ENCODE measurements around the gene FGFRL1.

The FGFRL1 gene

DNA sequence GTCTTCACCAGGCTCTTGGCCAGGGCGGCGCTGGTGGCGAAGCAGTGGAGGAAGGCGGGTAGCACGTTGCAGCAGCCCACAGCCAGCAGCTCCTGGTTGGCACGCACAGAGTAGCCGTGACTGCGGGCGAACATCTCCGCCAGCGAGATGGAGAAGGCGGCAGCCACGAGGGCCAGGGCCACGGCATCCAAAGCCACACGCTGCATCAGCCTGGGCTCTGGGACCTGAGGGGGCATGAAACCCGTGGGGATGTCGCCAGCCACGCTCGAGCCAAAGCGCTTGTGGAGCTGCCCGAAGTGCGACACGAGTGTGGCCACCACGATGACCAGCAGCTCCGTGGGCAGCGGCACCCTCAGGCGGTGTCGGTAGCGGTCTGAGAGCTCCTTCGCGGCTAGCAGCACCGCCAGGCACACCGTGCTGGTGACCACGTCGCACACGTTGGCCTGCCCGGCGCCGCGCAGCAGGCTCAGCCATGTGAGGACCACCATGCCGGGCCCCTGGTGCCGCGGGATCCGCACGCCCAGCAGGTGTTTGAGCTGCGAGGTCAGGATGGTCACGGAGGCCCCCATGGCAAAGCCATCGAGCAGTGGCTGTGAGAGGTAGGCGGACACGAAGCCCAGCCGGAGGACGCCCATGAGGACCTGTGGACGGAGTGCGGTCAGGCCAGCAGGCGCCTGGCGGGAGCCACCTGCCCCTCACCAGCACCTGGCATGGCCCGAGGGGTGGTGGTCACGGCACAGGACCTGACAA, 21.5 kb upstream of the FGFRL1 start:
- no peak overlapping the region for H3K27ac ChIP-seq
- CTCF ChIA-PET: no interaction called here
- DNase-seq (ENCODE audit: low spot score): no peak
- TF ChIP-seq, protein P1, sequence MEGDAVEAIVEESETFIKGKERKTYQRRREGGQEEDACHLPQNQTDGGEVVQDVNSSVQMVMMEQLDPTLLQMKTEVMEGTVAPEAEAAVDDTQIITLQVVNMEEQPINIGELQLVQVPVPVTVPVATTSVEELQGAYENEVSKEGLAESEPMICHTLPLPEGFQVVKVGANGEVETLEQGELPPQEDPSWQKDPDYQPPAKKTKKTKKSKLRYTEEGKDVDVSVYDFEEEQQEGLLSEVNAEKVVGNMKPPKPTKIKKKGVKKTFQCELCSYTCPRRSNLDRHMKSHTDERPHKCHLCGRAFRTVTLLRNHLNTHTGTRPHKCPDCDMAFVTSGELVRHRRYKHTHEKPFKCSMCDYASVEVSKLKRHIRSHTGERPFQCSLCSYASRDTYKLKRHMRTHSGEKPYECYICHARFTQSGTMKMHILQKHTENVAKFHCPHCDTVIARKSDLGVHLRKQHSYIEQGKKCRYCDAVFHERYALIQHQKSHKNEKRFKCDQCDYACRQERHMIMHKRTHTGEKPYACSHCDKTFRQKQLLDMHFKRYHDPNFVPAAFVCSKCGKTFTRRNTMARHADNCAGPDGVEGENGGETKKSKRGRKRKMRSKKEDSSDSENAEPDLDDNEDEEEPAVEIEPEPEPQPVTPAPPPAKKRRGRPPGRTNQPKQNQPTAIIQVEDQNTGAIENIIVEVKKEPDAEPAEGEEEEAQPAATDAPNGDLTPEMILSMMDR (conservative IDR thresholded peaks at IDR 0.05; ENCODE audit: low read depth): no peak
- POLR2A ChIA-PET (ENCODE audit: low non-redundant PET): no interaction called here

DNA sequence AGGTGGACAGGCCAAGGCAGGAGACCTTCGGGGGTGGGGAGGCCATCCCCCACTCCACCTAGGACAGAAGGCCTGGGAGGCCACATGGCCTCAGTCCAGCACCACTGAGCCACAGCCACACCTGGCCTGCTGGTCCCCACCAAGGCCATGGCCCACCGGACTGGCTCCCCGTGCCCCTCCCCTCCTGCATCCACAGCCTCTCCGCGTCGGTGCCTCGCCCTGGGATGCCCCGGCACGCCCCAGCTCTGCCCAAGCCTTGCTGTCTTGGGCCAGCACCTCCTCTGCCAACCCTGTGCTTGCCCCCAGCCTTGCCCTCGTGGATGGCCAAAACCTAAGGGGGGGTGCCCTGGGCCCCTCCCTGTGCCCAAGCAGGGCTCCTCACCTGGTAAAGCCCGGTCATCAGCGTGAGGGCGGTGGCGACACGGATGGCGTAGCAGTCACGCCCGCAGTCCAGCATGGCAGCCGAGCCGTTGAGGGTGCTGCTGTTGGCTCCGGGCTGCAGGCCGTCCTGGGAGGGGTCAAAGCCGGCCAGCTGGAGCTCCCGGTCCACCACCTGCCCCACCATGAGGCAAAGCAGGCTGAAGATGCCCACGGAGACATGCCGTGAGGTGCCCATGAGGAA, 20.6 kb upstream of the FGFRL1 start:
- CTCF ChIA-PET: no interaction called here
- TF ChIP-seq, protein P1 (conservative IDR thresholded peaks at IDR 0.05; ENCODE audit: low read depth): no peak
- DNase-seq (ENCODE audit: low spot score): no peak
- POLR2A ChIA-PET (ENCODE audit: low non-redundant PET): no interaction called here
- H3K27ac ChIP-seq: no peak overlapping the region

DNA sequence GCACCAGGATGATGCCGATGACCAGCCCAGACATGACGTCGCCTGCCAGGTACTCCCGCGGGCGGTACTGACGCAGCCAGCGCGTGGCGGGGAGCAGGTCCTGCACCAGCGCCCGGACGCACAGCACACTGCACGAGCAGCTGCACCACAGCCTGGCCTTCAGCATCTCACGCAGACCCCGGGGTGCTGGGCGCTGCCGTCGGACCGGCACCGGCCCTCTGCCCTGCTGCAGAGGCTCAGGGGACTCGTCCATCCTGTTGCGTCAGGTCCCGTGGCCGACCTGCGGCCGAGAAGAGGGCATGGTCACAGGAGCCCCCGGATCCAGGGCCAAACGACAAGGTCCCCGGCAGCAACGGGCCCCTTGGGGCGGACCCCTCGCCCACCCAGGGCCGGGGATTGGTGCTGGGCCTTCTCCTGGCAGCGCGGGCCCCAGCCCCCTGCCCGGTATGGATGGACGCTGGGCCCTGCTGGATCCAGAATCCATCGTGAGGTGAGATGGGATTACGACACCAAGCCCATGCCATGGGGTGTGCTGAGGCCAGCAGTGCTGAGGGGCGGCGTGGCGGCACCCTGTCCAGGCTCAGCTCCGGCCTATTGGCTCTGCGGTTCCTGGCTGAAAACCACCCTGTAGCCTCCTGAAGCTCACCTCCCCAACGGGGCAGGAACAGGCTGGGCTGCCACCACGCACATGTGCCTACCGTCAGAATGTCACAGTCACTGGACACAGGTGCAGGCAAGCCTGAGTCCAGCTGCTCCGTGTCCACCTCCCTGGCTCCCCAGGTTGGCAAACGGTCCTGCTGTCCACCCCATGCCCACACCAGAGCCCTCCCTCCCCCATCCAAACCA, 19.8 kb upstream of the FGFRL1 start:
- no peak for DNase-seq (ENCODE audit: low spot score)
- POLR2A ChIA-PET (ENCODE audit: low non-redundant PET): no interaction called here
- TF ChIP-seq, protein P1 (conservative IDR thresholded peaks at IDR 0.05; ENCODE audit: low read depth): no peak
- CTCF ChIA-PET: no interaction called here
- 0 out of 2 replicates have a peak overlapping the region, but pooled peaks have one; percentile 39 for H3K27ac ChIP-seq

DNA sequence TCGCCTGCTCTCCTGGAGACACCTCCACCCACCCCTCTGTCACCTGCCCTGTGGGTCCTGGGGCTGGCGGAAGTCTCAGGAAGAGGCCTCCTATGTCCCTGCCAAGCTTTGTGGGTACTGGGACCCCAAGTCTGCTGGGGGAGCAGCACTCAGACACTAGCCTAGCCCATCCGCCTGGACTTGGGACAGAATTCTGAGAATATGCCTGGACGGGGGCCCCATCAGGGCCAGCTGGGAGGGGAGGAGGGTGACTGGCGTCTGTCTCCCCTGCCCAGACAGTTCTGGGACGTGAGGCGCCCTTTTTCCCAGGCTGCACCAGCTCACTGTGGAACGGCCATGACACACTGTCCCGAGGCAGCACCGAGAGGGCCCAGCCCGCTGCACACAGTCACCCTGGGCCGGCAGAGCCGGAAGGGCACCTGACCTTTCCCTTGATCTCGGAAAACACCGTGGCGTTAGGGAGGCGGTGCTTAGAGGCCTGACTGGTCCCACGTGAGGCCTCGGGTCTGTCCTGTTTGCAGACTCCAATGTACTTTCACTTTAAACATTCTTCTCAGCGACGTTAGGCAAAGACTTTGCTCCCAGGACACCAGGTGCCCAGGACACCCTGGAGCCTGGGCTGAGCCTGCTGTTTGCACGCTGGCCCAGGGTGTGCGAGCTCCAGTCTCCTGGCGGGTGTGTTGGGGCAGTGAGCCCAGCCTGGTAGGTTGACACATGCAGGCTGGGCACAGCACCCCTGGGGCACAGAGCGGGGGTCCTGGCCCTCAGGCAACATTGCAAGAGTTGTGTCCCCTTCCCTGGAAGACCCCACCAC, 18.9 kb upstream of the FGFRL1 start:
- H3K27ac ChIP-seq: peak overlapping the region; percentile 39
- ChIA-PET CTCF (interaction anchor here (0.6 kb wide), 1 partner anchor 94 kb away, joined by 3 read pairs; no protein-coding TSS in a partner anchor), POLR2A (ENCODE audit: low non-redundant PET) (no interaction called here)
- DNase-seq (ENCODE audit: low spot score): no peak
- TF ChIP-seq, protein P1 (conservative IDR thresholded peaks at IDR 0.05; ENCODE audit: low read depth): no peak

DNA sequence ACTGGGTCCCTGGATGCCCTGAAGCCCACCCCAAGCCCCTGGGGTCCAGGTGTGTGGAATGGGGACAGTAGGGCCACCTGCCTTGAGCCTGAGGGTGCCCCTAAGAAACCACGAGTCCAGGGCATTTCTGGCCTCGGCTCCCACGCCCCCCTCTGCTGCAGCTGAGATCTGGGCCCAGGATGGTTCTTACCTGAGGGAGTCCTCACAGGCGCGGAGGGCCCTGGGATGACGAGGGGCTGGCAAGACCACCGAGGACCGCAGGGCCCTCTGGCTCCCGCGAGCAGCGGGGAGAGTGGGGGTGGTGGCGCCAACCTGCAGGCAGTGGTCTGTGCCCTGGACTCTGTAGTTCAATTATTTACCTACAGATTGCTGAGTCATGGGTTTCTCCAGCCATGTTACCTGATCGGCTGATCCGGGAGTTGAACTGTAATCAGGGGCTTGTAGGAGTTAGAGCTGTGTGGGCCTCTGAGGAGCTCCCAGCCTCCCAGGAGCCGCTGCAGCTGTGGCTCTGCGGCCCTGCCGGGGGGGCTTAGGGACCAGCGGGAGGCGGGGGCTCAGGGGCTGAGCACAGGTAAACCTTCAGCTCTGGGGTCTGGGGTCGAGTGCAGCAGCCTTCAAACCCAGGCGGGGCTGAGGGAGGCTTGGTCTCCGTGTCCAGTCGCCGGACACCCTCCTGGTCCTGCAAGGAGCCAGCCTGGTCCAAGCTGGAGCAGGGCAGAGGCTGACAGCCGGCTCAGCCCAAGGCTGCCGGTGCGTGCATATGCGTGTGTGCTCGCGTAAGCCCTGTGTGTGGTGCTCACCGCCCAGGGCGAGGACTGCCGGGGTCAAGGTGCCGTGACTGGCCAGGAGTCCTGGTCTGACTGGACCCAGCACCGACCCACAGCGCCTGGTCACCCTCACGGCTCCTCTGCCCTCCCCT, 18.1 kb upstream of the FGFRL1 start, which contains the start of gene SLC26A1:
SLC26A1 (minus strand) TSS at position 294 of the 919 bp plus-strand sequence. CDS start 1,701 bp downstream, outside the sequence.
- ChIA-PET POLR2A (ENCODE audit: low non-redundant PET) (no interaction called here), CTCF (no interaction called here)
- H3K27ac ChIP-seq: peak within 1 kb of the TSS; percentile 39
- TF ChIP-seq, protein P1 (conservative IDR thresholded peaks at IDR 0.05; ENCODE audit: low read depth): no peak
- no peak for DNase-seq (ENCODE audit: low spot score)
